ENCODE results near the gene ARHGAP45. TPM values are rescaled to one million over a fixed set of nuclear protein-coding genes. Genes with fewer than 3 reads are reported as not detected.
A peak's percentile ranks its signal among the peaks of the same experiment; 100 is the strongest.

The ARHGAP45 gene
- total and polyA plus RNA-seq, 12 donors, result 1.6 to 75.4 (median 30.9) TPM

DNA sequence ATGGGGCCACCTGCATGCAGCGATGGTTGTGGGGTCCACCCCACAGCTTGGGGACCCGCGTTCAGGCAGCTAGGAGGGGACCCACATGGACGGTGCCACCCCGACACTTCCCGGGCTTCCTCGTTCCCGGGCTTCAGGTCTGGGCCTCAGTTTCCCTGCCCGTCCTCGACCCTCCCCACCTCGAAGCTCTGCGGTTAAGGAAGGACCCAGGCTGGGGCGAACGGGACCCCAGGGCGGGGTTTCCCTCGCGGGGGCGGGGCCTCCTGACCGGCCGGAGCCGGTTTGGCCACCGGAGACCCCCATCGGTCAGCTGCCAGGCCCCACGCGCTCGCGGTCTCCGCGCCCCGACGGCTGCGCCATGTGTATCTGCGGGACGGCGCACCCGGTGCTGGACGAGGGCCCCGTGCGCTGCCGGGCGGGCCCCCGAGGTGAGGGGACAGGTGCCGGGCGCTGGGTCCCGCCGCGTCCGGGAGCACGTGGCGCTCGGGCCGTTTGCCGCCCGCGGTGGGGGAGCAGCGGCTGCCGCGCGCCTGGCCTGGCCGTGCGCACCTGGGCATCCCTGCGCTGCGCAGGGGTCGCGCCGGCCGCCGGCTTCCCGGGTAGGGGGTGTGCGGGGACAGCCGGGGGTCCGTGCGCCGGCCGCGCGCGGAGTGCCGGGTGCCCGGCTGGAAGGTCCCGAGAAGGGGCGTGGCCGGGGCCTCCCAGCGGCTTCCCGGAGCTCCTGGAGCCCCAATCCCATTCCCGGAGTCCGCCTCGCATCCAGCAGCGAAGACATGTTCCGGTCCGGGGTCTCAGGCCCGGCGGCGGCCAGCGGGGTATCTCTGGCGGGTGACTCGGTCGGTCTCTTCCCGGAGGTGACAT lies 4.2 kb downstream of the ARHGAP45 start:
- peaks cover 0 to 20% of the 10 kb centered on the region in 2 donors for H3K4me1 ChIP-seq (replicated peaks in 1 of 2)
- H3K27ac ChIP-seq, result no peak overlapping the region
- H3K9me3 ChIP-seq (replicated peaks in 1 of 3), result no peaks in the 10 kb centered on the region
- peak in 1 of 7 donors; percentile 22 for DNase-seq
- no peaks in the 10 kb centered on the region for H3K36me3 ChIP-seq (replicated peaks in 1 of 2)
- 26 to 58% (median 28%) methylated on average over 21 to 99 of the region's 99 CpGs for WGBS, 4 donors
- no peak overlapping the region for H3K4me3 ChIP-seq
- TF ChIP-seq POLR2A (IDR thresholded peaks at IDR 0.05), result no peak
- TF ChIP-seq, protein P1, sequence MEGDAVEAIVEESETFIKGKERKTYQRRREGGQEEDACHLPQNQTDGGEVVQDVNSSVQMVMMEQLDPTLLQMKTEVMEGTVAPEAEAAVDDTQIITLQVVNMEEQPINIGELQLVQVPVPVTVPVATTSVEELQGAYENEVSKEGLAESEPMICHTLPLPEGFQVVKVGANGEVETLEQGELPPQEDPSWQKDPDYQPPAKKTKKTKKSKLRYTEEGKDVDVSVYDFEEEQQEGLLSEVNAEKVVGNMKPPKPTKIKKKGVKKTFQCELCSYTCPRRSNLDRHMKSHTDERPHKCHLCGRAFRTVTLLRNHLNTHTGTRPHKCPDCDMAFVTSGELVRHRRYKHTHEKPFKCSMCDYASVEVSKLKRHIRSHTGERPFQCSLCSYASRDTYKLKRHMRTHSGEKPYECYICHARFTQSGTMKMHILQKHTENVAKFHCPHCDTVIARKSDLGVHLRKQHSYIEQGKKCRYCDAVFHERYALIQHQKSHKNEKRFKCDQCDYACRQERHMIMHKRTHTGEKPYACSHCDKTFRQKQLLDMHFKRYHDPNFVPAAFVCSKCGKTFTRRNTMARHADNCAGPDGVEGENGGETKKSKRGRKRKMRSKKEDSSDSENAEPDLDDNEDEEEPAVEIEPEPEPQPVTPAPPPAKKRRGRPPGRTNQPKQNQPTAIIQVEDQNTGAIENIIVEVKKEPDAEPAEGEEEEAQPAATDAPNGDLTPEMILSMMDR (IDR thresholded peaks at IDR 0.05), result no peak
- intact Hi-C loops (cut with DNase I), result no loop called here
- peaks cover 53% of the 10 kb centered on the region for H3K27me3 ChIP-seq

DNA sequence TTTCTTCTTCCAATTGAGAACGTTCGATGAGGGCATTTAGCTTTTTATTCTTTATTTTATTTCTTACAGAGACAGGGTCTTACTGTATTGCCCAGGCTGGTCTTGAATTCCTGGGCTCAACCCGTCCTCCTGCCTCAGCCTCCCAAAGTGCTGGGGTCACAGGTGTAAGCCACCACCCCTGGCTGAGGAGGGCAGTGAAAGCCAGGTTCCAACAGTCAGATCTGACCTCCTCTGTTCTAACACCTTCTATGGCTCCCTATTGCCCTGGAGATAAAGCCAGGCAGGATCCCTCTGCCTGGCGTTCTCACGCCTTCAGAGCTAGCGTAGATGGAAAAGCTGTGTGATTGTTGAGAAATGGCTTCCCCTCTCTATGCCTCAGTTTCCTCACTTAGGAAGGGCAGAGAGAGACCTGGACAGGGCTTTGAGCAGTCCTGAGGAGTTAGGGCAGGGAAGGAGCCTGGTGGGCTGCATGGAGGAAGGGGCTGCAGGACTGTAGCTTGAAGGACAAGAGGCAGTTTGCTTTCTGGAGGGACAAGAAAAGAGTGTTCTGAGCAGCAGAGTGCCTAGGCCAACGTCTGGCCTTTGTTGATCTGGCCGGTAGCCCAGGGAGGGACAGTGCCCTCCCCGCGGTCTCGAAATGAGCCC lies 5.5 kb downstream of the ARHGAP45 start:
- H3K4me3 ChIP-seq, result no peak overlapping the region
- H3K27ac ChIP-seq, result no peak overlapping the region
- H3K27me3 ChIP-seq, result peaks cover 40% of the 10 kb centered on the region
- peaks cover 0 to 9% of the 10 kb centered on the region in 2 donors for H3K4me1 ChIP-seq (replicated peaks in 1 of 2)
- WGBS, 4 donors, result 71 to 85% (median 79%) methylated on average over 7 to 11 of the region's 11 CpGs
- no peak for DNase-seq
- intact Hi-C loops (cut with DNase I), result no loop called here
- TF ChIP-seq, protein P1 (IDR thresholded peaks at IDR 0.05), result no peak
- no peak for TF ChIP-seq POLR2A (IDR thresholded peaks at IDR 0.05)
- H3K9me3 ChIP-seq (replicated peaks in 1 of 3), result no peaks in the 10 kb centered on the region
- H3K36me3 ChIP-seq (replicated peaks in 1 of 2), result no peaks in the 10 kb centered on the region

DNA sequence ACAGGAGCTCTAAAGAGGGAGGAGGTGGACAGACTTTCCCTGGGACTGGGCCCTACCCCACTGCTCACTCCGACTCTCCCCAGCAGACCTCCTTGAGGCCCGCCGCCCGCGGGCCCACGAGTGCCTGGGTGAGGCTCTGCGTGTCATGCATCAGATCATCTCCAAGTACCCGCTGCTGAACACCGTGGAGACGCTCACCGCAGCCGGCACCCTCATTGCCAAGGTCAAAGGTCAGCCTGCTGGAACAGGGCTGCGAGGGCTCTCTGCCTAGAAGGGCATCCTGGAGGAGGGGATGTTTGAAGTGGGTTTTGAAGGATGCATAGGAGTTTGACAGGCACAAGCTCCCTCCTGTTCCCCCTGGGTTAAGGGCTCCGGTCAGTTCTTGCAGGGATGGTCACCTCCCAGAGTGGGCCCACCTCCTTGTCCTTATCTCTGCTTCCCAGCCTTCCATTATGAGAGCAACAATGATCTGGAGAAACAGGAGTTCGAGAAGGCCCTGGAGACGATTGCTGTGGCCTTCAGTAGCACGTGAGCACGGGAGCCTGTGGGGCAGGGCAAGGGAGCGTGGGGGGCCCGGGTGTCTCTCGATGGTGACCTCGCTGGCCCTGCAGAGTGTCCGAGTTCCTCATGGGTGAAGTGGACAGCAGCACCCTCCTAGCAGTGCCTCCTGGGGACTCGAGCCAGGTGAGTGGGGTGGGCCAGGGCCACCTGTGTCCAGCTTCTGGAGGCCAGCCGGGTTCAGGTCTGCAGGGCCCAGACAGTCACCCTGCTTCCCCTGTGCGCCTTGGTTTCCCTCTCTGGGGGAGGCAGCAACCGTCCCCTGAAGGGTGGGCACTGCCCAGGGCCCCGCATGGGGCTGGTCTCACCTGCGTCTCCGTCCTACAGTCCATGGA lies 6.3 kb downstream of the ARHGAP45 start:
- Histone ChIP-seq H3K36me3 (replicated peaks in 1 of 2) (no peaks in the 10 kb centered on the region), H3K27me3 (peaks cover 35% of the 10 kb centered on the region), H3K4me1 (replicated peaks in 1 of 2) (peaks cover 0 to 9% of the 10 kb centered on the region in 2 donors), H3K4me3 (no peak overlapping the region), H3K27ac (no peak overlapping the region), H3K9me3 (replicated peaks in 1 of 3) (no peaks in the 10 kb centered on the region)
- DNase-seq, result no peak
- no peak for TF ChIP-seq POLR2A (IDR thresholded peaks at IDR 0.05)
- TF ChIP-seq, protein P1 (IDR thresholded peaks at IDR 0.05), result no peak
- WGBS, 4 donors, result 80 to 93% (median 89%) methylated on average over 15 to 30 of the region's 30 CpGs
- intact Hi-C loops (cut with DNase I), result no loop called here
